Activated naive CD8-positive, alpha-beta T cell treated with anti-CD3 and anti-CD28 coated beads, Interleukin-2, amount 10 ng/mL, durations not matched to agents 7 days and 5 days (primary cell): ENCODE results near the gene HMGCR. TPM values are rescaled to one million over a fixed set of nuclear protein-coding genes. Genes with fewer than 3 reads are reported as not detected.
A peak's percentile ranks its signal among the peaks of the same experiment; 100 is the strongest.

Source experiments
- ATAC-seq: fragments of 150-1000 bp; cut with Tn5 transposase; one replicate; pipeline ENCODE4 v1.10.0; 2021; ENCODE audit warnings: low read depth, moderate library complexity
- POLR2A ChIA-PET: fragments of 350-600 bp; sonication (Branson Sonifier 250); formaldehyde crosslinking; loops from one replicate; lab custom pipeline; 2021; ENCODE audit warnings: antibody characterized with exemption; lab: Charles Lee
- DNase-seq: peaks from one replicate; pipeline ENCODE4 v3.0.0; 2021
- H3K27ac Mint-ChIP-seq: one replicate; pipeline ENCODE4 v1.8.0; 2022; ENCODE audit warnings: mild to moderate bottlenecking, mixed read lengths
- H3K27me3 Mint-ChIP-seq: one replicate; pipeline ENCODE4 v1.8.0; 2022; ENCODE audit warnings: mild to moderate bottlenecking, moderate library complexity, mixed read lengths
- H3K36me3 Mint-ChIP-seq: one replicate; pipeline ENCODE4 v1.8.0; 2021; ENCODE audit warnings: mild to moderate bottlenecking, mixed read lengths
- H3K4me1 Mint-ChIP-seq: one replicate; pipeline ENCODE4 v1.8.0; 2021; ENCODE audit warnings: mixed read lengths
- H3K4me3 Mint-ChIP-seq: one replicate; pipeline ENCODE4 v1.8.0; 2022; ENCODE audit warnings: mild to moderate bottlenecking, moderate library complexity, mixed read lengths
- H3K9me3 Mint-ChIP-seq: one replicate; pipeline ENCODE4 v1.8.0; 2021; ENCODE audit warnings: mixed read lengths
- total RNA-seq, 2 experiments: library from RNA; stranded (reverse); gene quantifications; one replicate each; pipeline ENCODE4 v1.2.3, GENCODE V29; 2021

Gene HMGCR
- total RNA-seq, 2 experiments from 2014 or later = 55.2 to 63.9 TPM

DNA sequence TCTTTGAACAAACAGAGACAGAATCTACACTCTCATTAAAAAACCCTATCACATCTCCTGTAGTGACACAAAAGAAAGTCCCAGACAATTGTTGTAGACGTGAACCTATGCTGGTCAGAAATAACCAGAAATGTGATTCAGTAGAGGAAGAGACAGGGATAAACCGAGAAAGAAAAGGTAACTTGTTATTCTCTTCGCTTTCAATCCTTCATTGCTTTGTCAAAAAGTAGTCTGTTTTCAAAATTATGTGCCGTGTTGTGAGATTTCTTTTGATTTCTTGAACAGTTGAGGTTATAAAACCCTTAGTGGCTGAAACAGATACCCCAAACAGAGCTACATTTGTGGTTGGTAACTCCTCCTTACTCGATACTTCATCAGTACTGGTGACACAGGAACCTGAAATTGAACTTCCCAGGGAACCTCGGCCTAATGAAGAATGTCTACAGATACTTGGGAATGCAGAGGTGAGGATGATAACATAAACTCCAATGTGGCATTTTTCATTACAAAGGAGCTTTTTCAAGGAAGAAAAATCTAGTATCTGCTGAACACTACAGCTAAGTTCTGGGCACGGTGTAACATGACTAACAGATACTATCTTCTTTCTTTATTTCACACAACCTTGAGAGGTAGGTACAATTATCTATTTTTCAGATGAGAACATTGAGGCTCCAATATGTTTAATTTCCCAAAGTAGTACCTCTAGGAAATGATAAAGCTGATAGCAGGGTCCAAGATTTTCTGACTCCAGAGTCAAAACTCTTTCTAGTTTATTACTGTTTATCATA is 14.3 kb downstream of the HMGCR start:
- H3K27me3 Mint-ChIP-seq = no peaks in the 10 kb centered on the region
- no peak overlapping the region for H3K4me3 Mint-ChIP-seq
- H3K4me1 Mint-ChIP-seq = peaks cover 18% of the 10 kb centered on the region
- H3K9me3 Mint-ChIP-seq = no peaks in the 10 kb centered on the region
- DNase-seq (no peak), ATAC-seq (peak; percentile 26)
- H3K27ac Mint-ChIP-seq = peak overlapping the region; percentile 40
- H3K36me3 Mint-ChIP-seq = peaks cover 42% of the 10 kb centered on the region
- POLR2A ChIA-PET = interaction anchor here (2.1 kb wide), 1 partner anchor 14 kb away, joined by 6 read pairs; the partner anchor contains the start of gene HMGCR

DNA sequence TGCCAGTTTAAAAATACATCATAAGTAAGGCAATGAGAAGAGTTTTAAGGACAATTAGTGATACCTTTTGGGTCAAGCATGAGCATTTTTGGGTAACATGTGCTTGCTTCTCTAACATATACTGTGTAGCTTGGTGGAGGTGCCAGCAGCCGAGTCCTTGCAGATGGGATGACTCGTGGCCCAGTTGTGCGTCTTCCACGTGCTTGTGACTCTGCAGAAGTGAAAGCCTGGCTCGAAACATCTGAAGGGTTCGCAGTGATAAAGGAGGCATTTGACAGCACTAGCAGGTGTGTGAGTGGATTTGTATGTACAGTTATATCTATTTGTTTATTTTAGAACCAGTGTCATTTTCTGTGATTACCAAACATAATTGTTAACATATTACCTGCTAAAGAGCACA is 18.2 kb downstream of the HMGCR start:
- no peaks in the 10 kb centered on the region for H3K27me3 Mint-ChIP-seq
- H3K27ac Mint-ChIP-seq = no peak overlapping the region
- POLR2A ChIA-PET = no interaction called here

DNA sequence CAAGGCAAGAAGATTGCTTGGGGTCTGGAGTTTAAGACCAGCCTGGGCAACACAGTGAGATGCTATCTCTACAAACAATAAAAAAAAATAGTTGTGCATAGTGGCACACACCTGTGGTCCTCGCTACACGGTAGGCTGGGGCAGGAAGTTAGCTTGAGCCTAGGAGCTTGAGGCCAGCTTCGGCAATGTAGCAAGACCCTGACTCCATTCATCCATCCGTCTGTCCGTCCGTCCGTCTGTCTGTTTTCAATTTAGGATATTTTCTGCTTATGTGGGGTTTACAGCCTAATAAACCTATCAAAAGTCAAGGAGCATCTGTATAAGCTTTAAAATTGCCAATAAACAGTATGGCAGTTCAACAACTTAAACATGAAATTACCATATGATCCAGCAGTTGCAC is 19.7 kb downstream of the HMGCR start:
- DNase-seq (no peak), ATAC-seq (no peak)
- peaks cover 37% of the 10 kb centered on the region for H3K36me3 Mint-ChIP-seq
- H3K27ac Mint-ChIP-seq = no peak overlapping the region
- no peak overlapping the region for H3K4me3 Mint-ChIP-seq
- no peaks in the 10 kb centered on the region for H3K9me3 Mint-ChIP-seq
- no peaks in the 10 kb centered on the region for H3K27me3 Mint-ChIP-seq
- POLR2A ChIA-PET = no interaction called here
- H3K4me1 Mint-ChIP-seq = no peaks in the 10 kb centered on the region

More for the DNA sequence above, 18.2 kb downstream of the HMGCR start:
- DNase-seq (no peak), ATAC-seq (no peak)
- no peak overlapping the region for H3K4me3 Mint-ChIP-seq
- H3K4me1 Mint-ChIP-seq = peaks cover 6% of the 10 kb centered on the region
- H3K36me3 Mint-ChIP-seq = peaks cover 44% of the 10 kb centered on the region
- no peaks in the 10 kb centered on the region for H3K9me3 Mint-ChIP-seq

DNA sequence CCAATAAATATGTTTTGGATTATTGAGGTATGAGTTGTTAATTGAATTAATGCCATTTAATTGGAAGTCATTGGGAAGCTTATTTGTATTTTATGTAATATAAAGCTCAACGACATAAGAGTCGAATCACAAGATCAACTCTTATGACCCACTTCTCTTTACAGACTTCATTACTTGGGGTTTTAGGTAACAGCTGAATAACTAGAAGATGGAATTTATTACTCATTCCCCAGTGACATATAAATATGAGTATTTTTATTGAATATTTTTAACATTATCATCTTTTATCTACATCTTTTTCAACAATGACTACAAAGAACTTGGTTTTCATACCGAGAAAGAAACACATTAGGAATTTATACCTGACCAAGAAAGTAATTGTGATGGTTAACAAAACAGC is 21.1 kb downstream of the HMGCR start:
- Mint-ChIP-seq H3K27ac (no peak overlapping the region), H3K4me1 (no peaks in the 10 kb centered on the region), H3K27me3 (no peaks in the 10 kb centered on the region), H3K36me3 (peaks cover 31% of the 10 kb centered on the region), H3K9me3 (no peaks in the 10 kb centered on the region), H3K4me3 (no peak overlapping the region)
- POLR2A ChIA-PET = no interaction called here
- no peak for DNase-seq
- no peak for ATAC-seq

DNA sequence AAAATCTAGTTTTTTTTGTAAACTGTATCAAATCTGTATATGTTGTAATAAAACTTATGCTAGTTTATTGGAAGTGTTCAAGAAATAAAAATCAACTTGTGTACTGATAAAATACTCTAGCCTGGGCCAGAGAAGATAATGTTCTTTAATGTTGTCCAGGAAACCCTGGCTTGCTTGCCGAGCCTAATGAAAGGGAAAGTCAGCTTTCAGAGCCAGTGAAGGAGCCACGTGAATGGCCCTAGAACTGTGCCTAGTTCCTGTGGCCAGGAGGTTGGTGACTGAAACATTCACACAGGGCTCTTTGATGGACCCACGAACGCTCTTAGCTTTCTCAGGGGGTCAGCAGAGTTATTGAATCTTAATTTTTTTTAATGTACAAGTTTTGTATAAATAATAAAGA is 24.3 kb downstream of the HMGCR start:
- no peak overlapping the region for H3K4me3 Mint-ChIP-seq
- POLR2A ChIA-PET = no interaction called here

DNA sequence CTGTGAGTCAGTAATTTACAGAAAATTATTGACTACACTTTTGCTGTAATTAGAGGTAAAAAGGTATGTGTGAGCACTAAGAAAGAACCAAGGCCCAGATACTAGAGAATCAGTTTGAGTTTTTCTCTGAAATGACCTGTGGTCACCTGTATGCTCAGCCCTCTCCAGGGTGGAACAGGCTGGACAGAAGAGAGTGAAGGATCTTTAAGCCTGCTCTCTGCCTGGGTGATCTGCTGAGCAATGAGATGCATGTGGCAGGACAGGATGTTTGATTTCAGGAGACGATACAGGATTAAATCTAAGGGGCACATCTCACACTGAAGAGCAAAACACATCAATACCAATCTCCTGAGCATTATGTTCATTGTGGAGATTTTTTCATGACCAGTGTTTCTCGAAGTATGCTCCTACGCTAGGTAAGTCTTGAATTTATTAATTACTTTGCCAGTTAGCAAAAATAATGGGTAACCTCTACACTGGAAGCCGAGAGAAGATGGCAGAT is 25.5 kb downstream of the HMGCR start:
- no peaks in the 10 kb centered on the region for H3K4me1 Mint-ChIP-seq
- POLR2A ChIA-PET = no interaction called here
- H3K4me3 Mint-ChIP-seq = no peak overlapping the region
- no peaks in the 10 kb centered on the region for H3K9me3 Mint-ChIP-seq
- H3K27me3 Mint-ChIP-seq = no peaks in the 10 kb centered on the region
- no peak overlapping the region for H3K27ac Mint-ChIP-seq
- DNase-seq (no peak), ATAC-seq (no peak)
- peaks cover 18% of the 10 kb centered on the region for H3K36me3 Mint-ChIP-seq

More for the DNA sequence above, 24.3 kb downstream of the HMGCR start:
- H3K4me1 Mint-ChIP-seq = no peaks in the 10 kb centered on the region
- no peaks in the 10 kb centered on the region for H3K9me3 Mint-ChIP-seq
- DNase-seq (no peak), ATAC-seq (no peak)
- H3K27me3 Mint-ChIP-seq = no peaks in the 10 kb centered on the region
- H3K36me3 Mint-ChIP-seq = peaks cover 25% of the 10 kb centered on the region
- H3K27ac Mint-ChIP-seq = no peak overlapping the region

DNA sequence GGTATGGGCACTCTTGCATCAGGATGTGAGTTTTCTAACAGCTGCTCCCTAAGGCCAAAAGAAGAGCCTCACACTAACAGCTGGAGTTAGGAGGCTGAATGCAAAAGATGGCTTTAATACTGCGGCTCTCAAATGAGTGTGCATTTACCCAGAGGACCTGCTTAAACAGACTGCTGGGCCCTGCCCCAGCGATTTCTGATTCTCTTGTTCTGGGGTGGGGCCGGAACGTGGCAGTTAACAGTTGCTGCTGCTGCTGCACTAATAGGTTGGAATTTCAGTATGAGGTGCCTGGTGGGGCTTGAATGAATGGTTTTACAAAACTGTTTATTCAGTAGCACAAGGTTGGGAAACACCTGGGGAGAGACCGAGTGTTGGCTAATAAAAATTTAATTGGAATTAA is 26.1 kb downstream of the HMGCR start:
- Mint-ChIP-seq H3K4me1 (no peaks in the 10 kb centered on the region), H3K36me3 (peaks cover 16% of the 10 kb centered on the region), H3K27me3 (no peaks in the 10 kb centered on the region), H3K27ac (no peak overlapping the region), H3K9me3 (no peaks in the 10 kb centered on the region), H3K4me3 (no peak overlapping the region)
- no peak for DNase-seq
- POLR2A ChIA-PET = no interaction called here
- no peak for ATAC-seq

DNA sequence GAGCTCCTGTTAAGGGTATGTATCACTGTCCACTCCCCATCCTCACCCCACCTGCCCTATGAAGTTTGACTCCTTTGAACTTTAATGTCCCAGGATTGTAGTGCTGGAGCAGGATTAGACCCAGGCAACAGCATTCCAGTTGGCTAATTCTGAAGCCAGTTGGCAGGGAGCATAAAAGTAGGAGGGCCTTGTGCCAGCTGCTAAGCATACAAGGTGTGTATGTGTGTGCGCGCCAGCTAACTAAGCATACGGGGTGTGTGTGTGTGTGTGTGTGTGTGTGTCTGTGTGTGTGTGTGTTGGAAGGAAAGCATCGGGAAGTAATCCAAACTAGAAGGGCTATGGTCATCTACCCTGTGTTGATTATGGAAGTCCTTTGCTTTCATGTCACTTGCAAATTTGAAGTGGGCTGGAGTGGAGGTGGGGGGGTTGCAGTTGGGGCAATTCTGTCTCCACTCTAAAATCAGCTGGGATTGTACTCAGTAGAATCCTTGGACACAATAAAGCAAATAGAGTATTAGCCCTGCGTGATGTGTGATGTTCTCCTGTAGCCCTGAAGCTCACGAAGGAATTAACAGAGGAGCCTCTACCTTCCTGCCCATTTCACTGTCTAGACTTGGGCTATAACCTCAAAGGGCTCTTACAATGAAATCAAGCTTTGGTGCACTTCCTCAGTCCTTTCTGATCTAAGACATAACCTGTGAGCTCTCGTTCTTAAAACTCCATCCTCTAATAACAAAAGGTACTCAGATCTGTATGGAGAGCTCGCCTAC is 26.9 kb downstream of the HMGCR start:
- no peak for DNase-seq
- no peak overlapping the region for H3K27ac Mint-ChIP-seq
- POLR2A ChIA-PET = no interaction called here
- H3K36me3 Mint-ChIP-seq = peaks cover 15% of the 10 kb centered on the region
- no peaks in the 10 kb centered on the region for H3K9me3 Mint-ChIP-seq
- ATAC-seq = no peak
- no peaks in the 10 kb centered on the region for H3K4me1 Mint-ChIP-seq
- H3K27me3 Mint-ChIP-seq = no peaks in the 10 kb centered on the region
- no peak overlapping the region for H3K4me3 Mint-ChIP-seq

DNA sequence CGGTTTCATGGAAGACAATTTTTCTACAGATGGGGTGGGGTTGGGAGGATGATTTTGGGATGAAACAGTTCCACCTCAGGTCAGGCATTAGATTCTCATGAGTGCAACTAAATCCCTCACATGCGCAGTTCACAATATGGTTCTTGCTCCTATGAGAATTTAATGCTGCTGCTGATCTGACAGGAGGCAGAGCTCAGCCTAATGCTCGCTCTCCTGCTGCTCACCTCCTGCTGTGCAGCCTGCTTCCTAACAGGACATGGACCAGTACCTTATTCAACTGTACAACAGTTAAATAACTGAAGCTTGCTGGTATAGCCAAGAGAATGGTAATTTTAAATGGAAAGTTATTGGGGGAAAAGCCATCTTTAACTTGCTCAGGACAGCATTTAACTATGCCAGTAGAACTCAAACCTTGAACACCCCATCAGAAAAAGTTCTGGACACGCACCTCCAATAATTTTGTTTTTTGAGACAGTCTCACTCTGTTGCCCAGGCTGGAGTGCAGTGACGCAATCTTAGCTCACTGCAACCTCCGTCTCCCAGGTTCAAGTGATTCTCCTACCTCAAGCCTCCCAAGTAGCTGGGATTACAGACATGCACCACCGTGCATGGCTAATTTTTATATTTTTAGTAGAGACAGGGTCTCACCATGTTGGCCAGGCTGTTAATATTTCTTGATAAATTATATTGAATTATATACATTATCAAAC is 27.7 kb downstream of the HMGCR start:
- ATAC-seq (no peak), DNase-seq (no peak)
- H3K4me3 Mint-ChIP-seq = no peak overlapping the region
- H3K27me3 Mint-ChIP-seq = no peaks in the 10 kb centered on the region
- POLR2A ChIA-PET = no interaction called here
- H3K36me3 Mint-ChIP-seq = peaks cover 17% of the 10 kb centered on the region
- no peaks in the 10 kb centered on the region for H3K4me1 Mint-ChIP-seq
- no peaks in the 10 kb centered on the region for H3K9me3 Mint-ChIP-seq
- H3K27ac Mint-ChIP-seq = no peak overlapping the region

DNA sequence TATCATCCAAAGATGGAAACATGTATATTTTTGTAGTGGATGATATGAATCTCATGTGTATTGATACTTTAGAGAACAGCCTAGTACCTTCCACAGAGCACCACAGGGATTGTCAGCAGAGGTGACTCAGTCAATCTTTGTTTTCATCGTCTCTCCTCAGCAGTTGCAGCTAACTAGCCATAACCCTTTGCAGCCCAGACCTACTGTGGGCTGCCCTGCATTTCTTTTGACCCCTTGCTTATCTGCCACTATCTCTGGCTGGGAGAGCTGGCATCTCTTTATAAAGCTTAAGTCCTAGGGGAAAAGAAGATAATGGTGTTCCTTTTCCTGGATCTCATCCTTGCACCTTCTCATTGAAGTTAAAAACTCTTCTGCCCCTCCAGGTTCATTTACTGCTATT is 28.7 kb downstream of the HMGCR start:
- Mint-ChIP-seq H3K27me3 (no peaks in the 10 kb centered on the region), H3K36me3 (peaks cover 8% of the 10 kb centered on the region), H3K4me3 (no peak overlapping the region), H3K4me1 (no peaks in the 10 kb centered on the region), H3K9me3 (no peaks in the 10 kb centered on the region), H3K27ac (no peak overlapping the region)
- ATAC-seq = no peak
- DNase-seq = no peak
- POLR2A ChIA-PET = no interaction called here

DNA sequence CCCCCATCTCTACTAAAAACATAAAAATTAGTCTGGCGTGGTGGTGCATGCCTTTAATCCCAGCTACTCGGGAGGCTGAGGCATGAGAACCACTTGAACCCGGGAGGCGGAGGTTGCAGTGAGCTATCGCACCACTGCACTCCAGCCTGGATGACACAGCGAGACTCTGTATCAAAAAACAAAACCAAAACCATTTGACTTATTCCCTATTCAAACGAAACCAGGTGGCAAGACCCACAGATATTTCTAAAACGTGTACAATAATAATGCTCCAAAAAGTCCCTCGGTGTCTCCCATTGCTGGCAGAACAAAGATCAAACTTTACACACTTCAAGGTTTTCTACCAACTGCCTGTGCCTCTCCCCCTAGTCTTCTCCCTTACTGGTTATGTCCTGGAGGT is 29.8 kb downstream of the HMGCR start:
- Mint-ChIP-seq H3K4me3 (no peak overlapping the region), H3K27ac (no peak overlapping the region), H3K36me3 (peaks cover 6% of the 10 kb centered on the region), H3K27me3 (no peaks in the 10 kb centered on the region), H3K9me3 (no peaks in the 10 kb centered on the region), H3K4me1 (no peaks in the 10 kb centered on the region)
- DNase-seq = no peak
- no peak for ATAC-seq
- POLR2A ChIA-PET = no interaction called here

DNA sequence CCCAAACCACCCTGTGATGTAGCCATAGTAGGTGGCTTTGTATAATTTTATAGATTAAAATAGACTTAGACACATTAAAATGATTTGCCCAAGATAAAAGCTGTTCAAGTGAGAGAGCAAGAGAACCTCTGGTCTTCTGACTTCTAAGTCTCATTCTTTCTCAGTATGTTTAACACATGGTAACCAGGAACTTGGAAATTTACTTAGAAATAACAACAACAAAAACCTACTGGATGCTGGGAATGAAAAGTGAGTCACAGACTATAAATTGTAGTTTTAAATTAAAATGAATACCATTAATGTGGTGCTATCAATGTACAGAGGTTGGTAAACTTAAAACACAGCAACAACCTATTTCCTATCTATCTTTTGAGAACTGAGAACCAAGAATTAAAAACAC is 30.4 kb downstream of the HMGCR start:
- H3K27me3 Mint-ChIP-seq = no peaks in the 10 kb centered on the region
- ATAC-seq (no peak), DNase-seq (no peak)
- H3K27ac Mint-ChIP-seq = no peak overlapping the region
- no peak overlapping the region for H3K4me3 Mint-ChIP-seq
- H3K36me3 Mint-ChIP-seq = peaks cover 6% of the 10 kb centered on the region
- no peaks in the 10 kb centered on the region for H3K4me1 Mint-ChIP-seq
- no peaks in the 10 kb centered on the region for H3K9me3 Mint-ChIP-seq
- POLR2A ChIA-PET = no interaction called here

DNA sequence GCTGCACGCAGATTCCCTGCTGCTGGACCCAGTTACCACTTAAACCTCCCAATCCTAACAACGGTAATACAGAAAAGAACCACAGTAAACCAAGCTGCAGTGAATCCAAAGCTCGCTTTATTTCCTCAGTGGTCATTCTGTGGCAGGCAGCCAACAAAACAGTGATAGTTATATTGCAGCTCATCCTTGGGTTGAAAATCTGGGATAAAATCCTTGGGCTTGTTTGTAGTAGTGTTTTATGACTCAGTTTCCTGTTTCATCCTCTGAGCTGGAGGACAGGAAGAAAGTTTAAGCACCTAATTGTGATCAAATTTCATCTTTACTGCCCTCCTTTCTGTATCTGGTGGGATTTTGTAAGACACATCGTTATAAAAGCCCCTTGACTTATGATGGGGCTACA is 31.4 kb downstream of the HMGCR start:
- no peak overlapping the region for H3K27ac Mint-ChIP-seq
- H3K9me3 Mint-ChIP-seq = no peaks in the 10 kb centered on the region
- no peak for ATAC-seq
- no peak for DNase-seq
- POLR2A ChIA-PET = no interaction called here
- H3K27me3 Mint-ChIP-seq = no peaks in the 10 kb centered on the region
- H3K4me3 Mint-ChIP-seq = no peak overlapping the region
- no peaks in the 10 kb centered on the region for H3K4me1 Mint-ChIP-seq
- peaks cover 6% of the 10 kb centered on the region for H3K36me3 Mint-ChIP-seq
